GM21447 (cell line): ENCODE results near the gene KLF4.

ENCODE experiments used
- ATAC-seq: cut with Tn5 transposase; IDR thresholded peaks from one replicate; pipeline ENCODE4 v1.9.1; 2021; ENCODE audit not compliant: unreplicated experiment

KLF4 gene

DNA sequence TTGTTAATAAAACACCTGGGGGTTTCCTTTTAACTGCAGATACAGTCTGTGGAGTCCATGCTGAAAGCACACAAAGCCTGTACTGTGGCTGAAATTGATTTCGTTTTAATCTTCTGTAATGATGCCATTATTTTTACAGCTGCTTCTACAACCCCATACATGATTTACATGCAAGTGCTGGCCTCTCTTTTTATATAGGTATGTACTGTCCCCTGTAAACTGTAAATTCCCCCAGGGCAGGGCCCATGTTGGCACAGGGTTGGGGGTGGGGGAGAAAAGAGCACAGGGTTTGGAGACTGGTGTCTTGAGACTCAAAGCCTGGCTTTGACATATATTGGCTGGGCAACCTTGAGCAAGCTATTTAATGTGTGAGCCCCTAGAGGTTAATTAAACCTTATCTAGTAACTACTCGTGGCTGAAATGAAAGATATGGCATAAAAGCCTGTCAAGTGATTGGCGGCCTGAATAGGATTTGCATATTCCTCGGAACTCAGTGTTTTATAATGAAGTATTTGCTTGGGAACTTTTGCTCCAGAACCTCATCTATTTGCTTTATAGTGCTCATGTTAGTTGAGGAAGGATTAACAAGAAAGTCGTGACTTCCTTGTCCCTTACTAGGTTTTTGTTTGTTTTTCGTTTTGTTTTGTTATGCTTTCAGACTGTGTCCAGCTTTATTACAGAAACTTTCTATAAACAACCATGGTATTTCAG lies 34.0 kb downstream of the KLF4 start:
- ATAC-seq, result no peak

GRCh38 chr9:107453479-107453878 lies 36.1 kb downstream of the KLF4 start:
- ATAC-seq, result no peak

GRCh38 chr9:107447834-107448233 lies 41.7 kb downstream of the KLF4 start:
- no peak for ATAC-seq

DNA sequence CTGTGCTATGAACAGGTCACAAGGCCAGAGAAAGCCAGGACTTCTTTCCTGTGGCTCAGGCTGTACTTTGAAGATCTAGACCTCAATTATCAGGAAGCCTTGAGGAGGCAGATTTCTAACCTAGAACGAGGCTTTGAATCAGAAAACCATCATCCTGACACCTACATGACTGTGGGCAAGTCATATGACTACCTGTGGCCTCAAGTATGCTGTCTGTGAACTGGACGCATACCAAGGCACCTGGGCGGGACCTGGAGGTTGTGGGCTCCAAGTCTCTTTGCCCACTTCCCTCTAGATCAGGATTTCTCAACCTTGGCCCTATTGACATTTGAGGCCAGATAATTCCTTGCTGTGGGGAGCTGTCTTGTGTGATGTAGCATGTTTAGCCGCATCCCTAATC lies 42.5 kb downstream of the KLF4 start:
- no peak for ATAC-seq

GRCh38 chr9:107446491-107446890 lies 43.1 kb downstream of the KLF4 start:
- no peak for ATAC-seq

- no peak for ATAC-seq
These were observed 45.8 kb downstream of the KLF4 start for GRCh38 chr9:107443786-107444185.

- no peak for ATAC-seq
These were observed 49.5 kb downstream of the KLF4 start for GRCh38 chr9:107439991-107440456.

GRCh38 chr9:107438211-107439031 lies 51.1 kb downstream of the KLF4 start:
- no peak for ATAC-seq

- ATAC-seq, result no peak
These were observed 51.9 kb downstream of the KLF4 start for GRCh38 chr9:107437716-107438115.

DNA sequence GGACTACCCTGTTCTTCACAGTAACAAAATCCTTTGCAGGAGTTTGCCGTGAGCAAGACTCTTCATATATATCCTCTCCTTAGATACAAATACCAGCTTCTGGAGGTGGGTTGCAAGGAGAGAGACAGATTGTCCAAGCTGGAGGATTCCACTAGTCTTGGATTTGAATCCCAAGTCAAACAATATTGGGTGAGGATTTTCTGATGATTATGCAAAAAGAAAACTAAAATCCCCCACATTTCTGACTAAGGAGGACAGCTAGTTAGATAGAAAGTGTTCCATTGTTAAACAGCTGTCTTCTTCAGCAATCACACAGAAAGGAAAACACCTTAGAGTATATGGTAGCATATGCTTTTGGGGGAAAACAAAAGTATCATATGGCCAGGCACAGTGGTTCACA lies 54.2 kb downstream of the KLF4 start:
- ATAC-seq, result no peak
